Erythroblast (primary cell): ENCODE measurements around the gene CBX2.

Experiments
- GATA1 ChIP-seq: IDR thresholded peaks from 2 replicates; pipeline ENCODE4 v1.6.1; 2011; ENCODE audit warnings: low read depth, mild to moderate bottlenecking, control low read depth, low read length, moderate library complexity
- POLR2A ChIP-seq: IDR thresholded peaks from 2 replicates; pipeline ENCODE4 v1.6.1; 2011; ENCODE audit warnings: mild to moderate bottlenecking, low read length

GRCh38 chr17:79777894-79778503, at the start of gene CBX2:
- TF ChIP-seq POLR2A (no peak), GATA1 (no peak)
